K562 (cell line): Measurements from ENCODE around the gene SDK1. TPM values are rescaled to one million over a fixed set of nuclear protein-coding genes. Genes with fewer than 3 reads are reported as not detected.

ENCODE experiments used
- ATAC-seq: fragments of 200-7000 bp; cut with Tn5 transposase; 3 replicates; pipeline ENCODE4 v1.9.1; 2020; ENCODE audit warnings: moderate library complexity
- BruUV-seq: library from RNA; stranded (reverse); fragments of 400-500 nt; replicated peaks from 2 replicates; lab custom pipeline; 2021; lab: Mats Ljungman, UMichigan
- CTCF ChIA-PET: fragments of 300-600 bp; formaldehyde crosslinking; extraction: SDS; loops from one replicate; lab custom pipeline; 2021; ENCODE audit warnings: low intra/inter-chr PET ratio; lab: Yijun Ruan, JAX
- POLR2A ChIA-PET: fragments of 300-600, 350-650 bp; sonication (Branson Sonifier 250); formaldehyde crosslinking; extraction: SDS; loops from one replicate; lab custom pipeline; 2021; ENCODE audit warnings: antibody characterized with exemption, inconsistent platforms; lab: Yijun Ruan, JAX
- DNase-seq, 4 experiments: peaks; one replicate each; pipeline versions ENCODE4 v3.0.0 to v3.0.0-alpha.2; 2011 to 2018; ENCODE audit warnings: low spot score in 3 of 4, mixed read lengths in 3 of 4; ENCODE audit errors: extremely low read depth in 1 of 4
- FAIRE-seq: peaks from 2 replicates; lab custom pipeline; 2011; peaks lifted over from hg19 to GRCh38; lab: Jason Lieb, UNC
- H2AFZ ChIP-seq: 2 replicates; pipeline ENCODE4 v1.6.0; 2011; ENCODE audit warnings: low read depth, low read length, control low read depth, inconsistent platforms
- H3K27ac ChIP-seq: fragments of 200-600 bp; 3 replicates; pipeline ENCODE4 v1.8.0; 2011; ENCODE audit warnings: low read depth, mild to moderate bottlenecking, control low read depth, inconsistent platforms, low read length, moderate library complexity, mixed read lengths; ENCODE audit errors: extremely low read depth
- H3K27me3 ChIP-seq, 2 experiments: fragments of 300-600 bp in 1 of 2; 2 replicates in 1 of 2; 3 replicates in 1 of 2; pipeline versions ENCODE4 v1.6.0 to v1.8.0; 2011; ENCODE audit warnings: inconsistent platforms in 2 of 2, low read length in 2 of 2, mild to moderate bottlenecking in 1 of 2, mixed read lengths in 1 of 2, moderate library complexity in 1 of 2; ENCODE audit not compliant: control insufficient read depth in 2 of 2, insufficient read depth in 2 of 2
- H3K36me3 ChIP-seq: fragments of 300-600 bp; 3 replicates; pipeline ENCODE4 v1.8.0; 2011; ENCODE audit warnings: mild to moderate bottlenecking, low read length, inconsistent platforms; ENCODE audit not compliant: control insufficient read depth, insufficient read depth
- H3K4me1 ChIP-seq, 2 experiments: fragments of 200-600 bp in 1 of 2; replicated peaks in 1 of 2; 2 replicates in 1 of 2; 3 replicates in 1 of 2; pipeline versions ENCODE4 v1.5.1 to v1.8.0; 2011; ENCODE audit warnings: inconsistent platforms in 2 of 2, low read length in 2 of 2, mild to moderate bottlenecking in 1 of 2, mixed read lengths in 1 of 2, moderate library complexity in 1 of 2; ENCODE audit not compliant: control insufficient read depth in 2 of 2, insufficient read depth in 2 of 2
- H3K4me2 ChIP-seq: 2 replicates; pipeline ENCODE4 v1.6.1; 2011; ENCODE audit warnings: low read length, control low read depth, inconsistent platforms, mixed read lengths; ENCODE audit not compliant: insufficient read depth
- H3K4me3 ChIP-seq: fragments of 200-600 bp; sonication (generic), shearing (Covaris generic); 2 replicates; pipeline ENCODE4 v1.5.1; 2016; ENCODE audit warnings: control low read depth, inconsistent platforms
- H3K79me2 ChIP-seq: fragments of 200-600 bp; 3 replicates; pipeline ENCODE4 v1.8.0; 2011; ENCODE audit warnings: low read length, inconsistent platforms; ENCODE audit not compliant: control insufficient read depth, insufficient read depth
- H3K9ac ChIP-seq, 2 experiments: 2 replicates each; pipeline versions ENCODE4 v1.6.0 to v1.6.1; 2011; ENCODE audit warnings: low read depth in 2 of 2, low read length in 2 of 2, control low read depth in 1 of 2, inconsistent platforms in 1 of 2, mild to moderate bottlenecking in 1 of 2, mixed read lengths in 1 of 2; ENCODE audit not compliant: insufficient read depth in 1 of 2
- H3K9me1 ChIP-seq: one replicate; pipeline ENCODE4 v1.6.0; 2011; ENCODE audit warnings: inconsistent platforms, mild to moderate bottlenecking, low read length, moderate library complexity; ENCODE audit not compliant: control insufficient read depth, insufficient read depth
- H3K9me3 ChIP-seq: replicated peaks from 2 replicates; pipeline ENCODE4 v1.5.1; 2011; ENCODE audit warnings: low read depth, low read length, inconsistent platforms; ENCODE audit not compliant: control insufficient read depth, insufficient read depth
- H4K20me1 ChIP-seq: replicated peaks from 2 replicates; pipeline ENCODE4 v1.6.1; 2011; ENCODE audit warnings: low read length, inconsistent platforms, mixed read lengths; ENCODE audit not compliant: control insufficient read depth, insufficient read depth
- CBX5 ChIP-seq: IDR thresholded peaks from 2 replicates; pipeline ENCODE4 v1.6.1; 2014; ENCODE audit warnings: low read depth, borderline replicate concordance
- JUN ChIP-seq, 2 experiments: sonication (generic) in 1 of 2; formaldehyde crosslinking in 1 of 2; IDR thresholded peaks; 2 replicates each; pipeline versions ENCODE4 v1.6.1 to v1.8.0; 2012 to 2022; ENCODE audit warnings: borderline replicate concordance in 2 of 2, mild to moderate bottlenecking in 2 of 2, improper control_type of control experiment in 1 of 2, low read depth in 1 of 2, low read length in 1 of 2, missing genetic modification reagents in 1 of 2
- MYC ChIP-seq, 2 experiments: fragments of 250-450 bp in 1 of 2; sonication (Bioruptor Pico) in 1 of 2; IDR thresholded peaks; 2 replicates each; pipeline versions ENCODE4 v1.5.1 to v1.6.1; 2012 to 2021; ENCODE audit warnings: low read depth in 2 of 2, borderline replicate concordance in 1 of 2, improper control_type of control experiment in 1 of 2, low read length in 1 of 2, mild to moderate bottlenecking in 1 of 2, moderate library complexity in 1 of 2
- POLR2B ChIP-seq: fragments of 450-650 bp; IDR thresholded peaks from 2 replicates; pipeline ENCODE4 v1.6.1; 2018; ENCODE audit warnings: low read depth; ENCODE audit not compliant: partially characterized antibody
- SUPT5H ChIP-seq: fragments of 450-650 bp; IDR thresholded peaks from 2 replicates; pipeline ENCODE4 v1.6.1; 2016
- ZC3H11A ChIP-seq: IDR thresholded peaks from 2 replicates; pipeline ENCODE4 v1.6.1; 2012; ENCODE audit warnings: low read depth, low read length, improper control_type of control experiment
- ZKSCAN3 ChIP-seq: fragments of 250-450 bp; sonication (Bioruptor Pico); IDR thresholded peaks from 2 replicates; pipeline ENCODE4 v1.4.0; 2020
- ZNF143 ChIP-seq: sonication (generic); formaldehyde crosslinking; IDR thresholded peaks from 2 replicates; pipeline ENCODE4 v1.9.0; 2022; ENCODE audit warnings: mild to moderate bottlenecking, missing genetic modification reagents
- ZNF175 ChIP-seq: fragments of 200-800 bp; sonication (Bioruptor generic); IDR thresholded peaks from 2 replicates; pipeline ENCODE4 v1.6.1; 2016; ENCODE audit warnings: low read depth, mild to moderate bottlenecking, missing genetic modification characterization, missing compliant biosample characterization
- WGBS: fragments of 100-300 bp; shearing (Covaris generic); methylation state at CpG from one replicate; pipeline ENCODE4 v1.1.6; 2016; ENCODE audit warnings: low coverage, mixed read lengths; ENCODE audit not compliant: insufficient coverage; ENCODE audit errors: missing lambda C conversion rate; 5-methylcytosine and 5-hydroxymethylcytosine counted together
- in situ Hi-C: fragments of 300-500 bp; cut with MboI; formaldehyde crosslinking; loops from 4 replicates; pipeline ENCODE4 v1.15.0; 2018; ENCODE audit warnings: inconsistent platforms, mixed read lengths
- intact Hi-C: fragments of 100-400 bp; cut with micrococcal nuclease; formaldehyde crosslinking; loops from 2 replicates; pipeline ENCODE4 v1.14.2; 2022
- polyA plus RNA-seq, 8 experiments: library from polyadenylated mRNA; depleted of rRNA in 4 of 8; stranded (reverse) in 5 of 8; unstranded in 3 of 8; fragments of >200 nt; fragmentation: Nextera tagmentation in 2 of 8; fragmentation: Illumina TruSeq in 1 of 8; extraction: Ambion mirVana in 2 of 8; extraction: Trizol in 1 of 8; gene quantifications; 2 replicates each; pipeline versions ENCODE4 v1.2.1 to v1.2.3, GENCODE V29; 2011 to 2014; ENCODE audit warnings: inconsistent platforms in 1 of 8, missing spikeins in 1 of 8
- total RNA-seq, 7 experiments: library from RNA; depleted of rRNA in 6 of 7; stranded (reverse); fragments of >200 nt in 6 of 7; fragmentation: Illumina TruSeq in 2 of 7; extraction: Trizol in 2 of 7; gene quantifications; 2 replicates each; pipeline versions ENCODE4 v1.2.1 to v1.2.3, GENCODE V29; 2011 to 2021; ENCODE audit warnings: low replicate concordance in 1 of 7
- TF ChIP-seq, protein P1 (sequence below): sonication (generic); formaldehyde crosslinking; IDR thresholded peaks from 2 replicates; pipeline ENCODE4 v1.5.0; 2020; ENCODE audit warnings: missing genetic modification reagents
- TF ChIP-seq, protein P2 (sequence below), 2 experiments: fragments of 450-650 bp; formaldehyde crosslinking in 1 of 2; IDR thresholded peaks; 2 replicates each; pipeline versions ENCODE4 v1.4.0 to v1.6.1; 2014 to 2020; ENCODE audit warnings: mild to moderate bottlenecking in 2 of 2, borderline replicate concordance in 1 of 2, low read depth in 1 of 2
- TF ChIP-seq, protein P3 (sequence below): IDR thresholded peaks from 2 replicates; pipeline ENCODE4 v1.6.1; 2012; ENCODE audit warnings: low read depth, low read length, improper control_type of control experiment, borderline replicate concordance

The SDK1 gene
- total and polyA plus RNA-seq, 9 of the 15 experiments (the other 6 are each of a cell fraction or from before 2014, with no cell fraction given) = 0.16 TPM; not detected in 8

DNA sequence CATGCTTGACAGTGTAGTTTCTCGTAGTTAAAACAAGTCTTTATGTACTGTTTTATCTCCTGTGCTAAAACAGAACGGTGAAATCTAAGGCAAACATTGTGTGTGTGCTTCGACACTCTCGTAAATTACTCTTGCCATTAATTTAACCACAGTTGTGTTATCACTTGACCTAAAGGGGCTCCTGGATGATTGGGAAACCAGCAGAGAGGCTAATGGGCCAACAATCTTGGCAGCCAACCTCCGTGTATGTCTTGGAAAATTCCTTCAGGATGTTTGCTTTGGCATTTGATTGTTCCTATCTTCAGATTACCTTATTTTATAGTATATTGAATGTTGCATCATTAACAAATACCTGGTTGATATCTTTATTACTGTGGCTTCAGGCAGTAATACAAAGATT, 409.5 kb downstream of the SDK1 start:
- no peaks in the 10 kb centered on the region for H3K9me3 ChIP-seq
- WGBS = 0% methylated on average over 5 of the region's 5 CpGs
- TF ChIP-seq, protein P1, sequence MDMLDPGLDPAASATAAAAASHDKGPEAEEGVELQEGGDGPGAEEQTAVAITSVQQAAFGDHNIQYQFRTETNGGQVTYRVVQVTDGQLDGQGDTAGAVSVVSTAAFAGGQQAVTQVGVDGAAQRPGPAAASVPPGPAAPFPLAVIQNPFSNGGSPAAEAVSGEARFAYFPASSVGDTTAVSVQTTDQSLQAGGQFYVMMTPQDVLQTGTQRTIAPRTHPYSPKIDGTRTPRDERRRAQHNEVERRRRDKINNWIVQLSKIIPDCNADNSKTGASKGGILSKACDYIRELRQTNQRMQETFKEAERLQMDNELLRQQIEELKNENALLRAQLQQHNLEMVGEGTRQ (CRISPR knock-in tag) = no peak
- TF ChIP-seq, protein P2, sequence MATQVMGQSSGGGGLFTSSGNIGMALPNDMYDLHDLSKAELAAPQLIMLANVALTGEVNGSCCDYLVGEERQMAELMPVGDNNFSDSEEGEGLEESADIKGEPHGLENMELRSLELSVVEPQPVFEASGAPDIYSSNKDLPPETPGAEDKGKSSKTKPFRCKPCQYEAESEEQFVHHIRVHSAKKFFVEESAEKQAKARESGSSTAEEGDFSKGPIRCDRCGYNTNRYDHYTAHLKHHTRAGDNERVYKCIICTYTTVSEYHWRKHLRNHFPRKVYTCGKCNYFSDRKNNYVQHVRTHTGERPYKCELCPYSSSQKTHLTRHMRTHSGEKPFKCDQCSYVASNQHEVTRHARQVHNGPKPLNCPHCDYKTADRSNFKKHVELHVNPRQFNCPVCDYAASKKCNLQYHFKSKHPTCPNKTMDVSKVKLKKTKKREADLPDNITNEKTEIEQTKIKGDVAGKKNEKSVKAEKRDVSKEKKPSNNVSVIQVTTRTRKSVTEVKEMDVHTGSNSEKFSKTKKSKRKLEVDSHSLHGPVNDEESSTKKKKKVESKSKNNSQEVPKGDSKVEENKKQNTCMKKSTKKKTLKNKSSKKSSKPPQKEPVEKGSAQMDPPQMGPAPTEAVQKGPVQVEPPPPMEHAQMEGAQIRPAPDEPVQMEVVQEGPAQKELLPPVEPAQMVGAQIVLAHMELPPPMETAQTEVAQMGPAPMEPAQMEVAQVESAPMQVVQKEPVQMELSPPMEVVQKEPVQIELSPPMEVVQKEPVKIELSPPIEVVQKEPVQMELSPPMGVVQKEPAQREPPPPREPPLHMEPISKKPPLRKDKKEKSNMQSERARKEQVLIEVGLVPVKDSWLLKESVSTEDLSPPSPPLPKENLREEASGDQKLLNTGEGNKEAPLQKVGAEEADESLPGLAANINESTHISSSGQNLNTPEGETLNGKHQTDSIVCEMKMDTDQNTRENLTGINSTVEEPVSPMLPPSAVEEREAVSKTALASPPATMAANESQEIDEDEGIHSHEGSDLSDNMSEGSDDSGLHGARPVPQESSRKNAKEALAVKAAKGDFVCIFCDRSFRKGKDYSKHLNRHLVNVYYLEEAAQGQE (IDR thresholded peaks at IDR 0.05; ENCODE audit: borderline replicate concordance) = no peak
- TF ChIP-seq, protein P2 (CRISPR knock-in tag; IDR thresholded peaks at IDR 0.05; ENCODE audit: low read depth) = no peak
- TF ChIP-seq SUPT5H (no peak), MYC (IDR thresholded peaks at IDR 0.05; ENCODE audit: low read depth, low read length) (no peak), MYC (CRISPR knock-in tag; IDR thresholded peaks at IDR 0.05; ENCODE audit: borderline replicate concordance, low read depth) (no peak), ZNF143 (CRISPR knock-in tag) (no peak), POLR2B (no peak), ZKSCAN3 (CRISPR knock-in tag) (no peak), JUN (IDR thresholded peaks at IDR 0.05; ENCODE audit: borderline replicate concordance, low read depth, low read length) (no peak), JUN (CRISPR knock-in tag; IDR thresholded peaks at IDR 0.05; ENCODE audit: borderline replicate concordance) (no peak), ZC3H11A (no peak), CBX5 (no peak), ZNF175 (no peak)
- TF ChIP-seq, protein P3, sequence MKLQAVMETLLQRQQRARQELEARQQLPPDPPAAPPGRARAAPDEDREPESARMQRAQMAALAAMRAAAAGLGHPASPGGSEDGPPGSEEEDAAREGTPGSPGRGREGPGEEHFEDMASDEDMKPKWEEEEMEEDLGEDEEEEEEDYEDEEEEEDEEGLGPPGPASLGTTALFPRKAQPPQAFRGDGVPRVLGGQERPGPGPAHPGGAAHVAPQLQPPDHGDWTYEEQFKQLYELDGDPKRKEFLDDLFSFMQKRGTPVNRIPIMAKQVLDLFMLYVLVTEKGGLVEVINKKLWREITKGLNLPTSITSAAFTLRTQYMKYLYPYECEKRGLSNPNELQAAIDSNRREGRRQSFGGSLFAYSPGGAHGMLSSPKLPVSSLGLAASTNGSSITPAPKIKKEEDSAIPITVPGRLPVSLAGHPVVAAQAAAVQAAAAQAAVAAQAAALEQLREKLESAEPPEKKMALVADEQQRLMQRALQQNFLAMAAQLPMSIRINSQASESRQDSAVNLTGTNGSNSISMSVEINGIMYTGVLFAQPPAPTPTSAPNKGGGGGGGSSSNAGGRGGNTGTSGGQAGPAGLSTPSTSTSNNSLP = no peak

More for the DNA sequence above, 409.5 kb downstream of the SDK1 start:
- Histone ChIP-seq H3K27ac (no peak overlapping the region), H3K4me2 (no peak overlapping the region), H3K27me3 (no peaks in the 10 kb centered on the region), H3K9me1 (no peaks in the 10 kb centered on the region), H3K4me1 (no peaks in the 10 kb centered on the region), H3K4me3 (no peak overlapping the region), H3K9ac (no peak overlapping the region), H3K79me2 (no peaks in the 10 kb centered on the region), H3K36me3 (no peaks in the 10 kb centered on the region), H2AFZ (no peak overlapping the region), H4K20me1 (no peaks in the 10 kb centered on the region)
- in situ Hi-C loops (no loop called here), intact Hi-C loops (no loop called here)
- no peak for ATAC-seq
- no peak for FAIRE-seq
- CTCF ChIA-PET = no interaction called here
- no peak for DNase-seq
- POLR2A ChIA-PET = no interaction called here
- BruUV-seq = no TSS peak
